ENCODE data around the gene CHD1. TPM values are rescaled to one million over a fixed set of nuclear protein-coding genes. Genes with fewer than 3 reads are reported as not detected.

The CHD1 gene
- total and polyA plus RNA-seq, 7 donors: 9.5 to 30.4 (median 13.6) TPM

DNA sequence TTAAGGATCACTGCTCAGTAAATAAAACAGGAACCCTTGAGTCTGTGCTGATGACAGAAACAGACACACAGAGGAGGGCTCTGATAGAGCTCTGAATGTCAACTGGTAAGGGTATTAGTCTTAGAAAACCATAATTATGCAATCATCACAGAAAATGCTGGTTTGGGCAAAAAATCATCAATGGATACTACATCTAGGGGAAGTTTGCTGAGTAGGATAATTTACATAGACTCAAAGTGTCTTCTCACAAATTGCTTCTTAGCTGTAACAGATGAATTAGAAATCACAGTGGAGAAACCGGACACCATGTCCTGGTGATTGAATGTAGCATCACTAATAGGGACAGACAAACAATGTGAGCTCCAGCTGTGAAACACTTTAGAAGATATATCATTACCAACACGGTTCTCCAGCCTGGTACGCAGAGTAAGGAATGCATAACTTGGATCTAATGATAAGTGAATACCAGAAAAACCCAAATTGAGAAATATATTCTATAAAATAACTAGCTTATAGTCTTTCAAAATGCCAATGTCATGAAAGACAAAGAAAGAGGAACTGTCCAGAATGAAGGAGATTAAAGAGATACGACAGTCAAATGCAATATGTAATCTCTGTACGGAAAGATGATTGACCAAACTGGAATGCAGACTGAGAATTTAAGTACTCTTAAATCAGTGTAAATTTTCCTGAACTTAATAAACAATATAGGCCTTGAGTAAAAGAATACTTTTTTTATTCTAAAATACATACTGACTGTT lies 17.3 kb downstream of the CHD1 start:
- Histone ChIP-seq H3K27me3 (ENCODE audit: insufficient read depth in 3 of 3, low read length in 2 of 3) (no peaks in the 10 kb centered on the region), H3K4me3 (no peak overlapping the region), H3K36me3 (ENCODE audit: insufficient read depth in 1 of 2, low read depth in 1 of 2) (no peaks in the 10 kb centered on the region), H3K27ac (no peak overlapping the region), H3K9me3 (no peaks in the 10 kb centered on the region), H3K4me1 (peaks cover 28% of the 10 kb centered on the region)
- DNase-seq: no peak
- intact Hi-C loops (cut with DNase I): no loop called here
- ATAC-seq: peak in 2 of 4 donors; percentile 51 to 57
- WGBS, 3 donors: 34 to 43% (median 40%) methylated on average over 5 of the region's 5 CpGs
- TF ChIP-seq, protein P1, sequence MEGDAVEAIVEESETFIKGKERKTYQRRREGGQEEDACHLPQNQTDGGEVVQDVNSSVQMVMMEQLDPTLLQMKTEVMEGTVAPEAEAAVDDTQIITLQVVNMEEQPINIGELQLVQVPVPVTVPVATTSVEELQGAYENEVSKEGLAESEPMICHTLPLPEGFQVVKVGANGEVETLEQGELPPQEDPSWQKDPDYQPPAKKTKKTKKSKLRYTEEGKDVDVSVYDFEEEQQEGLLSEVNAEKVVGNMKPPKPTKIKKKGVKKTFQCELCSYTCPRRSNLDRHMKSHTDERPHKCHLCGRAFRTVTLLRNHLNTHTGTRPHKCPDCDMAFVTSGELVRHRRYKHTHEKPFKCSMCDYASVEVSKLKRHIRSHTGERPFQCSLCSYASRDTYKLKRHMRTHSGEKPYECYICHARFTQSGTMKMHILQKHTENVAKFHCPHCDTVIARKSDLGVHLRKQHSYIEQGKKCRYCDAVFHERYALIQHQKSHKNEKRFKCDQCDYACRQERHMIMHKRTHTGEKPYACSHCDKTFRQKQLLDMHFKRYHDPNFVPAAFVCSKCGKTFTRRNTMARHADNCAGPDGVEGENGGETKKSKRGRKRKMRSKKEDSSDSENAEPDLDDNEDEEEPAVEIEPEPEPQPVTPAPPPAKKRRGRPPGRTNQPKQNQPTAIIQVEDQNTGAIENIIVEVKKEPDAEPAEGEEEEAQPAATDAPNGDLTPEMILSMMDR (IDR thresholded peaks at IDR 0.05): no peak

DNA sequence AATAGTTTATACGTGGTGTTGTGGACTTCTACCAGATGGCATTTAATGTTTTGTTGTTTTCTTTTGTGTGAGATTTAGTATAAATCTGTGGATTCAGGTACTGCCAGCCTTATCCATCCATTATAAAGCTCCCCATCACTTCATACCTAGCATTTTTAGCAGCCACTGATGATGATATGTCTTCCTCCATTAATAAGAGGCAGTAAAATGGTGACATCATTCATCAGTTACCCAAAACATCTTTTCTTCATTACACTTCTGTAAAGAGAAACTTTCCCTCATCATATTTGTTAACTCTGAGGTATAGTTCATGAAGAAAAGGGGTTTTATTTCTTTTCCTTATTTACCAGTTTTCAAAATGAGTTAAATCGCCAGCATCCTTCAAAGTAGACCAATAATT lies 19.4 kb downstream of the CHD1 start:
- Histone ChIP-seq H3K4me3 (no peak overlapping the region), H3K4me1 (peaks cover 26% of the 10 kb centered on the region), H3K9me3 (no peaks in the 10 kb centered on the region), H3K36me3 (ENCODE audit: insufficient read depth in 1 of 2, low read depth in 1 of 2) (peaks cover 0 to 5% of the 10 kb centered on the region in 2 donors), H3K27ac (no peak overlapping the region), H3K27me3 (ENCODE audit: insufficient read depth in 3 of 3, low read length in 2 of 3) (no peaks in the 10 kb centered on the region)
- TF ChIP-seq, protein P1 (IDR thresholded peaks at IDR 0.05): no peak
- 86 to 93% (median 92%) methylated on average over 2 of the region's 2 CpGs for WGBS, 3 donors
- DNase-seq (no peak), ATAC-seq (no peak)
- intact Hi-C loops (cut with DNase I): no loop called here

DNA sequence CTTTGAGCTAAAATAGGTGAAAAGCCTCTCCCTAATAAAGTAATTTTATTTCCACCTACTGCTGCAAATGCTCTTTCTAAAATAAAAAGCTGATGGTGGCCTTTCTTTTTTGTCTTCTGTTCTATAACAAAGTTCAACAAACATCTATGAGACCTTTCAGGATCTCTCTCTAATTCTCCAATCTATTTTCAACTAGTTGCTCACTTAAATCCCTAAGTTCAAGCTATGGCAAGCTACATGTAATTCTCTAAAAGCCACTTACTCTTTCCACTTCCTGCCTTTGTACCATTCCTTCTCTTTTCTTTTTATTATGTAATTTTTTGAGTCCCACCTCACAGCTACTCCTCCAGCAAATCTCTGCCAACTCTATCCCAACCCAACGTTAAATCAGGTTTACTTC lies 20.9 kb downstream of the CHD1 start:
- WGBS, 3 donors: 37 to 71% (median 46%) methylated on average over 1 of the region's 1 CpG
- Histone ChIP-seq H3K36me3 (ENCODE audit: insufficient read depth in 1 of 2, low read depth in 1 of 2) (peaks cover 0 to 19% of the 10 kb centered on the region in 2 donors), H3K4me1 (peaks cover 22% of the 10 kb centered on the region), H3K27me3 (ENCODE audit: insufficient read depth in 3 of 3, low read length in 2 of 3) (no peaks in the 10 kb centered on the region), H3K4me3 (no peak overlapping the region), H3K27ac (no peak overlapping the region), H3K9me3 (no peaks in the 10 kb centered on the region)
- TF ChIP-seq, protein P1 (IDR thresholded peaks at IDR 0.05): no peak
- no peak for ATAC-seq
- intact Hi-C loops (cut with DNase I): loop anchor here (2.0 kb wide), 1 partner anchor 125 kb away; no protein-coding TSS in a partner anchor
- DNase-seq: no peak

DNA sequence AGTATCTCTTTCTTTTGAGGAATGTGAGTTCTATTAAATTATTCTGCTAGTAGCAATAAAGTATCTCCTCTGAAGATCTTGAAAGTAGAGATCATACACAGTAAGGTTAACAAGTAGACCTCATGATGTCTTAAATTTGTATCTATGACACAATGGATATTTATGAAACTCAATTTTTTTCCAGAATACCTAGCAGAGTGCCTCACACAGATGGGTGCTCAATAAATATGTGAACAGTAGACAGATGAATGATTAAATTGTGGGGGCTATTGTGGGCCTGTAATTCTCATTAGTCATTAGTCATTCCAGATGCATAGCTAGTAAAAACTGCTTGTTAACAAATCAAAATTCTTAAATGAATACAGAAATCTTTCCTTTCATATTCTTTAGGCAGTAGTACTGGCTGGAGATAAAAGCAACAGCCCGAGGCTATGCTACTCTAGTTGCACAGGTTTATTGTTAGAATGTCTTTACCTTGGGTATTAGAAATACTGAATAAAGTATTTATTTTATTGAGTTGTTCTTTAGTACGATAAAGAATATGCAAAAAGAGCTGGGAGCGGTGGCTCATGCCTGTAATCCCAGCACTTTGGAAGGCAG lies 22.0 kb downstream of the CHD1 start:
- intact Hi-C loops (cut with DNase I): loop anchor here (2.0 kb wide), 1 partner anchor 126 kb away; no protein-coding TSS in a partner anchor
- ATAC-seq: no peak
- WGBS, 3 donors: 80 to 88% (median 85%) methylated on average over 3 of the region's 3 CpGs

More for the DNA sequence above, 22.0 kb downstream of the CHD1 start:
- DNase-seq: no peak
- Histone ChIP-seq H3K4me1 (peaks cover 22% of the 10 kb centered on the region), H3K36me3 (ENCODE audit: insufficient read depth in 1 of 2, low read depth in 1 of 2) (peaks cover 0 to 30% of the 10 kb centered on the region in 2 donors), H3K27ac (no peak overlapping the region), H3K4me3 (no peak overlapping the region), H3K9me3 (no peaks in the 10 kb centered on the region), H3K27me3 (ENCODE audit: insufficient read depth in 3 of 3, low read length in 2 of 3) (no peaks in the 10 kb centered on the region)
- TF ChIP-seq, protein P1 (IDR thresholded peaks at IDR 0.05): no peak
